Stimulated activated CD4-positive, alpha-beta T cell treated with anti-CD3 and anti-CD28 coated beads, Interleukin-4, amount 100 ng/mL, for 4 hours (primary cell): Measurements from ENCODE around the gene TSHB.

ENCODE experiments used
- DNase-seq, 2 experiments: peaks; one replicate each; pipeline ENCODE4 v3.0.0-alpha.2; 2020

Gene TSHB

DNA sequence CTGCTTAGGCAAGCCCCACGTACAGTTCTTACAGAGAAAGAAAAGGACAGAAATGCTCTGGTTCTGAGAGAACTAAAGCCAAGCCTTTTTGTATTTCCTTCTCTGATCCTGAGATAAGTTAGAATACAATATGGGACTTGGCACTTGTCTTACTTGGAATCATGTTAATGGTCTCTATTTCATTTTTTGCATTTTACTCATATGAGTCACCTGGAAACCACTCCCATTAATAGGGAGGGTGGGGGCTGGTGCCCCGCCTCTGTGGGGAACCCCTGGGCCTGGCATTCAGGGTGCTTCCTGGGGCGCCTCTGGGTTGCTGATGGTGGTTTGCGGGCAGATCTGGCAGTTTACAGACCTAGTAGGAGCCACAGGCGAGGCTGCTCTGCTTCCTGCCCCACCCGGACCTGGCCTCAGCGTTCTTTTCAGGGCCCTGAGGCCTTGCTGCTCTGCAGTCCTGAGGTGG lies 32.9 kb downstream of the TSHB start:
- DNase-seq = peak; percentile 66 to 90

DNA sequence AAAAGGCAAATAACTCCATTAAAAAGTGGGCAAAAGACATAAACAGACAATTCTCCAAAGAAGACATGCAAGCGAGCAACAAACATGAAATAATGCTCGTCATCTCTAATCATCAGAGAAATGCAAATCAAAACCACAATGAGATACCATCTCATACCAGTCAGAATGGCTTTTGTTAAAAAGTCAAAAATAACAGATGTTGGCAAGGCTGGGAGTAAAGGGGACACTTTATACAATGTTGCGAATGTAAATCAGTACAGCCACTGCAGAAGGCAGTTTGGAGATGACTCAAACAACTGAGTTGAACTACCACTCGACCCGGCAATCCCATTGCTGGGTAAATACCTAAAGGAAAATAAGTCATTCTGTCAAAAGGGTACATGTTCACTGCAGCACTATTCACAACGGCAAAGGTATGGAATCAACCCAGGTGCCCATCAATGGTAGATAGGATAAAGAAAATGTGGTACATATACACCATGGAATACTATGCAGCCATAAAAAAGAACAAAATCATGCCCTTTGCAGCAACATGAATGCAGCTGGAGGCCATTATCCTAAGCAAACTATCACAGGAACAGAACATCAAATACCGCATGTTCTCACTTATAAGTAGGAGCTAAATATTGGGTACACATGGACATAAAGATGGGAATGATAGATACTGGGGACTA lies 33.7 kb downstream of the TSHB start:
- DNase-seq = peak in 1 of 2 experiments; percentile 25

- DNase-seq = no peak
These were observed 34.8 kb downstream of the TSHB start for GRCh38 chr1:115064461-115064860.

DNA sequence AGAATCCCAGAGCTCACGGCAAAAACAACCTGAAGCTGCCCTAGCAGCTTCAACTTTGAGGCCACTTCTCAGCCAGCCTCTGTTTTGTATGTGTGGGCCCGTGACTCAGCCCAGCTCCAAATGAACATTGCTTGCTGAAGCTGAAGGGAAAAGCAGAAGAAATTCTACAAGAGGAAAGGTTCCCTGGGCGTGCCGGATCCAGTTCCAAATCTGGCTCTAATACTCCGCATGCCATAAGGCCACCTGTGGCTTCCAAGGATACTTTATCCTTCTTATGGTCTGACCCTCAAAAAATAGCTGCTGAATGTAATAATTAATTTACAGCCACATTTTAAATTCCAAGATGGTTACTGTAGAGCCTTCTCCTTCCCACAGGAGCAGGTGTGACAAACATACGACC lies 35.4 kb downstream of the TSHB start:
- no peak for DNase-seq

DNA sequence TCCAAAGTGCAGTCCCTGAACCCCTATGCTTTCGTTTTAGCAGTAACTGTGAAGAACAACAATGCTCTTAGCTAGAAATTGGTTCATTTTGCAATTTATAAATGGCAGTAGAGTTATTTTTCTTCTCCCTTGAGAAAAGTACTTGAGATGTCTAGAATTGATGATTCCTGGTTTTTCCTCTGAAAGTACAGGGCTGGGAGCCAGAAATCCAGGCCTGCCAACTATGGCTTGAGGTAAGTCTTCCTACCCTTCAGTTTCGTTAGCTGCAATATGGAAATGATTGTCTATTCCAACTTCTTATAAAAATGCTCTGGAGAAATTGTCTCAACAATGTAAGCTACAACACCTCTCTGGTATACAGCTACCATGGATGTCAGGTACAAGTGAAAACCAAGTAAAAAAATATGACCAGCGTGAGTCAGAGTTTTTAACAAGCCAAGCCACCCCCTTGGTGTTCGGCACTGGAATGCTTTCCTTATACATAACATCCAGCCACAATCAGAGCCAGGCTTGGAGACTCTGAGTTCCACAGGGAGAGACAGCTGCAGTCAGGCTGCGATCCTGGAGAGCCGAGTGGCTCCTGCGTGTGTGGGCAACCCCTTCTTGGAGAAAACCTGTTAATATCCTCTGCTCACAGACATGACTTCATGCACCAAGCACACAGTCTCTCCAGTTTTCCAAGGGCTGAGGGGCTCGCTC lies 37.7 kb downstream of the TSHB start:
- DNase-seq = no peak

DNA sequence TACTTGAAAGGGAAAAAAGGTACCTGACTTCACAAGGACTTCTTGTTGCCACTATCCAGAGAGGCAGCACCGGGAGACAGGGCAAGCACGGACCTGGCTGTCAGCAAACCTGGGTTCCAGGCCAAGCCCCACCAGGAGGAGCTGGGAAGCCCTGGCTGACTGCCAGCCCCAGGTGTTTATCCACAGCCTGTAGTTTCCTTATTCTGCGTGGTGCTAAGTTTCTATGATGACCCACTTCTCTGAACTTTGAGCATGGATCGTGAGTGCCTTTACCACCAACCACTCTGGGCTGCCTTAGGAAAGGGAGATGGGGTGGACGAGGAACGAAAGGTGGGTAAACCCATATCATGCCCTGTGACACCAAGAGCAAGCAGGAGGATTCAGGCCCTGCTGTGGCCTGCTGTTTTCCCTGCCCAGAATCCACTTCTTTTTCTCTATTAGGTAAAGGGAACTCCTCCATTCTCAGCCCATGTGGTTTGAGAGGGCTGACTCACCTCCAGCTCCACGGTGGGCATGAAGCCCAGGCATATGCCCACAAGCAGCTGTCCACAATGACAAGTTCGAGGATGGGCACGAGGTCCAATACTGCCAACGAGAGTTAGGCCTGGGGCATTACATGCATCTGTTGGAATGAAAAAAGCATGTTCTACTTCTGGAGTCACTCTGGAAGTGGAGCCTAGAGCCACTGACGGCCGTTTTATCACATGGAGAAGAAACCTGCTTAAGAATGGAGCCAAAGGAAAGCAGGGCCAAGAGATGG lies 39.4 kb downstream of the TSHB start:
- DNase-seq = no peak

GRCh38 chr1:115069659-115070308 lies 40.2 kb downstream of the TSHB start:
- no peak for DNase-seq

- DNase-seq = no peak
These were observed 41.5 kb downstream of the TSHB start for GRCh38 chr1:115071012-115071664.

DNA sequence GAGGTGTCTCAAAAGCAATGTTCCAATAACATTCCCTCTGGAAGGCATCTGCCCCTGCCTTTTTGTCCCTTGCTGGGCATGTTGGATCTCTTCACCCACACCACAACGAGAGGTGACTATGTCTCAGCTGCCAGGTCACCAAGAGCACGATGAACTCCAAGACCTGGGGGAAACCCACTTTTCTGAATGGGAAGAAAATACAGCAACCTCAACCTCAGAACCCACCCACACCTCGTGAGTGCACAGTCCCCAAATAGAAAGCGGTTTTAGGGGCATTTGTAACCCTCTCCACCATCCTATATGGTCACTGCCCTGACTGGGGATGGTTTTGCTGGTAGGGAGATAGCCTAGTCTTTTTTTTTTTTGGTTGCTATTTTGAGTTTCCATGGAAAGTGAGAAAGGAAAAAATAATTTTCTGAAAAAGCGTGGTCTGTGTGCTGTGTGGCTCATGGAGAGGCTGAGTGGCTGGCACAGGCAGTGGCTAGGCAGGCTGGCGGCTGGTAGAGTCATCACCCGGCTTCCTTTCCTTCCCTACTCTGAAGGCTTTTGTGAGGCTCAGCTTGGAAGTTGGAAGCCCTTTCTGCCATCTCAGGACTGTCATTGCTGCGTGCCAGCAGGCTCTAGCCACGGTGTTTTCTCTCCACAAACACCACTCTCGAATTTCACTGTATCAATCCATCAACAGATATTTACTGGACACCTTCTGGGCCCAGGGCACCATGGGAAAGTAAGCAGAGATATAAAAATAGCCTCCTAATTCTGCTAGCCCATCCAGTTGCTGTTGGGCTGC lies 43.9 kb downstream of the TSHB start:
- no peak for DNase-seq

- no peak for DNase-seq
These were observed 45.4 kb downstream of the TSHB start for GRCh38 chr1:115074839-115075534.

DNA sequence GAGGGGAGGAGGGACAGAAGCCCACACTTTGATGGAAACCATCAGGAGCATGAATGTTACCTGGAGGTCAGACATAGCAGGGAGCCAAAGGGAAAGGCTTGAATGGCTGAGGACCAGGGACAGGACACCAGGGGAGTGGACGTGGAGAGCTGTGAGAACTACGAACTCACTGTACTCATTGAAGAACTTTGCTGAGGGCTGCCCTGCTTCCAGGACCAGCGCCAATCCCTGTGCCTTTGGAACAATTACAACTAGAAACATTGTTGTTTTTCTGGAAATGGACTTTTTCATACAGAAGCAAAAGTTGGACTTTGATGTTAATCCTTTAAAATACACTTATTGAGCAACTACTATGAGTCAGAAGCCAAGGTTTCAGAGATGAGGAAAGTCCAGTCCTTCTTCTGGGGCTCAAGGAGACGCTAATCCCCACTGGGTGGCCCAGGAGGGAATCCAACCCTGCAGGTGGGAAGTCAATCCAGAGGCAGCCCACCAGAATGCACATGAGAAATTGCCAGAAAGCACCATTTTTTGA lies 46.8 kb downstream of the TSHB start:
- no peak for DNase-seq

GRCh38 chr1:115077286-115077983 lies 47.8 kb downstream of the TSHB start:
- DNase-seq = no peak

DNA sequence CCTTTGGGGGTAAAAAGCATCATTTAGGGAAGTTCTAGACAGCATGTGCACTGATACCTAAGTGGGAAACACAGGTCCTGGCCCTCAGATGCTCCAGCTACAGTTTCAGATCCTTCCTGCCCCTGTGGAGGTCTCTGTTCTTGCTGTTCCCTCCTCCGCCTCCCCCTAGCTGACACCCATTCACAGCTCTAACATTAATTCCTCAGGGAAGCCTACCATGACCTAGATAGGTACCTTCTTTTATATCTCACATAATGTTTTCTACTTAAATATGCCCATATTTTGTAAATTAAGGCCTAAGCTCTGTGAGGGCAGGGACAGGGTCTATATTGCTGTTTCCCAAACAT lies 48.3 kb downstream of the TSHB start:
- no peak for DNase-seq

DNA sequence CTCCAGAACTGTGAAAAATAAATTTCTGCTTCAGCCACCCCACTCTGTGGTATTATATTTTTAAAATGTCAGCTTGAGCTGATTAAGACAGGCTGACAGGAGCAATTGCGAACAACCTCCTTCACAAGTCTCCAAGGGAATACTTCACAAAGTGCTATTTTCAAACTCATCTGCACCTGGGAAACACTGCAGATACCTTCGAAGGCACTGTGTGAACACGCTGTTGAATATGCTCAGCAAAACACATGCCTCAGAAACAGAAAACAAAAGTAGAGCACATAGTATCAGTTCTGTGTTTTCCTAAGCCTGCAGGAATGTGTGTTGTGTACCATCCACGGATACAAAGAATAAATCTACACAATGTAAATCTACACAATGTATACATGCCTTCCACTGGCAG lies 49.1 kb downstream of the TSHB start:
- DNase-seq = no peak

DNA sequence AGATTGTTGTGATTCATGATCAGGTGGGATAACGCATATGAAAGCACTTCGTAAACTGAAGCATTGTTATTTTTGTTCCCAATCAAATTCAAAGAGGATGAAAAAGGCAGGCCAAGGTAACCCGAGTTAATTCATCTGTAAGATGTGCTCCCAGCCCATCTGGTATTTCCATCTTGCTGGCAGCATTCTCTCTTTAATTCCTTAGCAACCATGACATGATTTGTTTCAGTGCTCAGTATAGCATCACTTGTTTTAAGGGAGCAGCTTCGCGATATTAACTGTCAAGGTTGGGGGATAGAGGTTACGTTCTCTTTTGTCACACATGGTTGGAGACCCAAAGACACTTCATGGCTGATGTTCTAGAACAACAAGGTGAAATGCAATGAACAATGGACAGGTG lies 53.3 kb downstream of the TSHB start:
- no peak for DNase-seq
